Endothelial cell (in vitro differentiated cells): ENCODE measurements around the gene FOSL2. TPM values are rescaled to one million over a fixed set of nuclear protein-coding genes. Genes with fewer than 3 reads are reported as not detected.
A peak's percentile ranks its signal among the peaks of the same experiment; 100 is the strongest.

Experiments
- DNase-seq: peaks from one replicate; pipeline ENCODE4 v3.0.0; 2021; ENCODE audit warnings: low spot score
- H3K27ac Mint-ChIP-seq: one replicate; pipeline ENCODE4 v1.8.0; 2021; ENCODE audit warnings: mixed read lengths, inconsistent platforms; ENCODE audit not compliant: unreplicated experiment
- H3K27me3 Mint-ChIP-seq: one replicate; pipeline ENCODE4 v1.8.0; 2021; ENCODE audit warnings: mild to moderate bottlenecking, moderate library complexity, mixed read lengths, inconsistent platforms; ENCODE audit not compliant: unreplicated experiment
- H3K36me3 Mint-ChIP-seq: one replicate; pipeline ENCODE4 v1.8.0; 2021; ENCODE audit warnings: mild to moderate bottlenecking, low read depth, mixed read lengths, inconsistent platforms; ENCODE audit not compliant: unreplicated experiment
- H3K4me1 Mint-ChIP-seq: one replicate; pipeline ENCODE4 v1.8.0; 2021; ENCODE audit warnings: mild to moderate bottlenecking, mixed read lengths, inconsistent platforms; ENCODE audit not compliant: unreplicated experiment
- H3K4me3 Mint-ChIP-seq: one replicate; pipeline ENCODE4 v1.8.0; 2021; ENCODE audit warnings: mild to moderate bottlenecking, mixed read lengths, inconsistent platforms; ENCODE audit not compliant: unreplicated experiment
- H3K9me3 Mint-ChIP-seq: one replicate; pipeline ENCODE4 v1.8.0; 2021; ENCODE audit warnings: mixed read lengths, inconsistent platforms; ENCODE audit not compliant: unreplicated experiment
- total RNA-seq: library from RNA; stranded (reverse); fragmentation: NEBNext Ultra II Directional; extraction: Animal tissue kit (Norgen Biotek cat#: 25700); gene quantifications from one replicate; pipeline ENCODE4 v1.2.1, GENCODE V29; 2021; ENCODE audit not compliant: unreplicated experiment
- TF ChIP-seq, protein P1 (sequence below): fragments of 200-600 bp; sonication (generic); IDR thresholded peaks from one replicate; pipeline ENCODE4 v1.5.0; 2021; ENCODE audit warnings: antibody characterized with exemption; ENCODE audit not compliant: unreplicated experiment

Gene FOSL2
- total RNA-seq, 1 donor from 2014 or later: 24.4 TPM

DNA sequence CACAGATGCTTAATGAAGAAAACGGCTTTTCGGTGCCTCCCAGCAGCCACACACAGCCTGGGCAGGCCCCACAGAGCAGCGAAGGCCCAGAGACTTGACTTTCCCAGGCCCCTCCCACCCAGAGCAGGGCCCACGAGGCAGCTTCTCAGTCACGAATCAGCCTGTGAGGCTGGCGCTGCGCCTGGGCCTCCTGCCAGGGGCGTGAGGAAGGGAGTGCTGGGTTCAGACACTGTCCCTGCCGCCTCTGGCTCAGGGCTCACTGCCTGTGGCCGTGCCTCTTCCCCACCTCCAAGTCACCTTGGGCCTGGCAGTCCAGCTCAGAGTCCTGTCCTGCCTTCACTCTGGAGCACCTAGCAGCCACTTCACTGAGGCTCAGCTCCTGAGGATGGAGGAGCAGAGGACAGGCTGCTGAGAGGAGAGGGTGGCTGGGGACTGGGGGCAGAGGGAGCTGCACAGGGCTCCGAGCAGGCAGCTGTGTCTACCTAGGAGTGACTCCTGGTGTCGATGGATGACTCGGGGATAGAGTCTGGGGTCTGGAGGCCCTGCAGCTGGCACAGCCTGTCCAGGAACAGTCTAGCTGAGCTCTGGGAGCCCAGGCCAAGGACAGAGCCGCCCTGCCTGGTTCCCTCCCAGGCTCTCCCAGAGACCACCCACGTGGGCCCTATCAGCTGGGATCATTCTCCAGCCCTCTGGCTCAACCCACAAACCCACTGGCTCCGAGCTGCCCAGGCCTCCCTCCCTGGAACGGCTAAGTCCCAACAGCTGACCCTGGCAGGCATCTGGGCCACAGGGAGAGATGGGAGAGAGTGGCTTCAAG, 36.4 kb upstream of the FOSL2 start:
- TF ChIP-seq, protein P1, sequence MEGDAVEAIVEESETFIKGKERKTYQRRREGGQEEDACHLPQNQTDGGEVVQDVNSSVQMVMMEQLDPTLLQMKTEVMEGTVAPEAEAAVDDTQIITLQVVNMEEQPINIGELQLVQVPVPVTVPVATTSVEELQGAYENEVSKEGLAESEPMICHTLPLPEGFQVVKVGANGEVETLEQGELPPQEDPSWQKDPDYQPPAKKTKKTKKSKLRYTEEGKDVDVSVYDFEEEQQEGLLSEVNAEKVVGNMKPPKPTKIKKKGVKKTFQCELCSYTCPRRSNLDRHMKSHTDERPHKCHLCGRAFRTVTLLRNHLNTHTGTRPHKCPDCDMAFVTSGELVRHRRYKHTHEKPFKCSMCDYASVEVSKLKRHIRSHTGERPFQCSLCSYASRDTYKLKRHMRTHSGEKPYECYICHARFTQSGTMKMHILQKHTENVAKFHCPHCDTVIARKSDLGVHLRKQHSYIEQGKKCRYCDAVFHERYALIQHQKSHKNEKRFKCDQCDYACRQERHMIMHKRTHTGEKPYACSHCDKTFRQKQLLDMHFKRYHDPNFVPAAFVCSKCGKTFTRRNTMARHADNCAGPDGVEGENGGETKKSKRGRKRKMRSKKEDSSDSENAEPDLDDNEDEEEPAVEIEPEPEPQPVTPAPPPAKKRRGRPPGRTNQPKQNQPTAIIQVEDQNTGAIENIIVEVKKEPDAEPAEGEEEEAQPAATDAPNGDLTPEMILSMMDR: no peak
- Mint-ChIP-seq H3K36me3 (no peaks in the 10 kb centered on the region), H3K27ac (no peak overlapping the region), H3K9me3 (no peaks in the 10 kb centered on the region), H3K4me3 (no peak overlapping the region), H3K4me1 (no peaks in the 10 kb centered on the region), H3K27me3 (peaks cover 6% of the 10 kb centered on the region)
- no peak for DNase-seq

DNA sequence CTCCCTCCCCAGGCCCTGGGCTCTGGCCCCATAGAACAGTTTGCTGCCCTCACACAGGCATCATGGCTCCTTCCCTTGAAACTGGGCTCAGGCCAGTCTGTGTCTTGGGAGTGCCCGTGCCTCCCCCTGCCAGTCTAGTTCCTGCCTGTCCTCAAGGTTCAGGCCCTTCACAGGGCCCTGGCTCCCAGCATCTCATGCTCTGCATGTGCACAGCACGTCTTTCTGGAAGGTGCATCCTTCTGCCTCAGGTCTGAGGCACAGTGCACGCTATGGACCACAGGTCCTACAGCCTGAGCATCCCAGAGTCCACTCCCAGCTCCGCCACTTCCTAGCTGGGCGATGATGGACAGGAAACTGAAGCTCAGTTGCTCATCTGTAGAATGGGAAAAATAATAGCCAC, 35.6 kb upstream of the FOSL2 start:
- TF ChIP-seq, protein P1: no peak
- H3K27me3 Mint-ChIP-seq: peaks cover 6% of the 10 kb centered on the region
- no peak overlapping the region for H3K27ac Mint-ChIP-seq
- H3K4me3 Mint-ChIP-seq: no peak overlapping the region
- no peak for DNase-seq
- H3K36me3 Mint-ChIP-seq: no peaks in the 10 kb centered on the region
- no peaks in the 10 kb centered on the region for H3K9me3 Mint-ChIP-seq
- H3K4me1 Mint-ChIP-seq: no peaks in the 10 kb centered on the region

DNA sequence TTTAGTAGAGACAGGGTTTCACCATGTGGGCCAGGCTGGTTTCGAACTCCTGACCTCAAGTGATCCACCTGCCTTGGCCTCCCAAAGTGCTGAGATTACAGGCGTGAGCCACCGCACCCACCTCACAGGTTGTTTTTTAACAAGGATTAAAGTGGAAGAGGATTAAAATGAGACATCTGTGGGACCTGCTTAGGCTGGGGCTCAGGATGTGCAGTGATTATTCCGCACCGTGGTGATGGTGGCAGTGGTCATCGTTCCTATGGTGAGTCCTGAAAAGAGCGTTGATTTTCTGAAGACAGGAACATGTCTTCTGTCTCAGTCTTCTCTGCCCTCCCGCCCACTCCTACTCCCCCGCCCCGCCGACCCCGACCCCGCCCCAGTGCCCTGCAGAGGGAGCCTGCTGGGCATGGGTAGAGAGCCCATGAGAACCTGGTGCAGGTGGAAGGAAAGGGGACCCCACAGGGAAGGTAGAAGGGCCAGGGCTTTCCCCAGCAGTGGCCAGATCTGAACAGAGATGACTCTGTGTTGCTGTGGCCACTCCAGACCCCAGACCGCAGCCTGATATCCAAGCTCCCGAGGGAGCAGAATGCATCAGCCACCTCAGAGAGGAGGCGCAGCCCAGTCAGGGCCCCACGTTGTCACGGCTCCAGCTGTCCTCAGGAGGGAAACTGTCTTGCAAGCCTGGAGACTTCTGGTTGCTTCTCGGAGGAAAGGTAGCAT, 34.5 kb upstream of the FOSL2 start:
- Mint-ChIP-seq H3K27me3 (peaks cover 8% of the 10 kb centered on the region), H3K36me3 (no peaks in the 10 kb centered on the region), H3K9me3 (no peaks in the 10 kb centered on the region), H3K4me1 (peaks cover 4% of the 10 kb centered on the region), H3K27ac (peak overlapping the region; percentile 57), H3K4me3 (no peak overlapping the region)
- DNase-seq: no peak
- TF ChIP-seq, protein P1: no peak

DNA sequence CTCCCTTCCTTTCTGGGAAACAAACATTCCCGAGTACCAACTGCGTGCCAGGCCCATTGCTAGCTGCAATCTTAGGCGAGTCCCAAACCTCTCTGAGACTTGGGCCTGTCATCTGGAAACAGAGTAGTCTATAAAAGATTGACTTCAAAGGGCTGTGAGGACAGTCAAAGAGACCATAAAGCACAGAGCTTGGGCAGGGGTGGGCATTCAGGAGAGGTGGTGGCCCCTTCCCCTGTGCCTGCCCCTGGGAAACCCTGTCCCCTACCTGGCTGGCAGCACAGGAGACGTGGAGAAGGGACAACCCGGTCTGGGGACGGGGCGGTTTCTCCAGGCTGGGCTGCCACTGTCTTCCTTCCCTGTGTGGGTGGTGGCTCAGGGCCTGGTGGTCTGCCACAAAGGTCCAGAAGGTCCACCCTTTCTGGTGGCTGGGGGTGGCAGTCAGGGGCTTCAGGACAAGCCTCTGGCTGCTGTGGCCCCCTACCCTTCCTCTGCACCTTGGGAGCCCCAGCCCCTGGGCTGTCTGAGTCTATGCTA, 33.9 kb upstream of the FOSL2 start:
- Mint-ChIP-seq H3K4me1 (peaks cover 7% of the 10 kb centered on the region), H3K9me3 (no peaks in the 10 kb centered on the region), H3K36me3 (no peaks in the 10 kb centered on the region), H3K27ac (no peak overlapping the region), H3K4me3 (no peak overlapping the region), H3K27me3 (peaks cover 8% of the 10 kb centered on the region)
- TF ChIP-seq, protein P1: no peak
- DNase-seq: no peak
